ENCODE results near the gene RAD54L2.
"Not testable (repeated sequence)": the region's sequence is repeated elsewhere in the genome, so short reads cannot be mapped to it uniquely, and the experiment has no call there.

RAD54L2 gene

GRCh38 chr3:51522273-51522962 lies 16.1 kb upstream of the RAD54L2 start:
- TF ChIP-seq CTCF (IDR thresholded peaks at IDR 0.05): no peak
- H3K36me3 ChIP-seq: no peaks in the 10 kb centered on the region
- H3K9me3 ChIP-seq: no peaks in the 10 kb centered on the region
- H3K4me3 ChIP-seq: no peak overlapping the region
- no peak for DNase-seq
- H3K4me1 ChIP-seq: no peaks in the 10 kb centered on the region
- no peak overlapping the region for H3K27ac ChIP-seq
- intact Hi-C loops (cut with DNase I; ENCODE audit: low total_unique reads): no loop called here
- H3K27me3 ChIP-seq: no peaks in the 10 kb centered on the region

GRCh38 chr3:51524874-51525273 lies 13.6 kb upstream of the RAD54L2 start:
- H3K4me1 ChIP-seq; H3K36me3 ChIP-seq; H3K27me3 ChIP-seq; H3K4me3 ChIP-seq; H3K27ac ChIP-seq; DNase-seq; H3K9me3 ChIP-seq; intact Hi-C loops (cut with DNase I; ENCODE audit: low total_unique reads): not testable (repeated sequence)

- Histone ChIP-seq H3K9me3 (no peaks in the 10 kb centered on the region), H3K27ac (no peak overlapping the region), H3K4me3 (no peak overlapping the region), H3K4me1 (no peaks in the 10 kb centered on the region), H3K36me3 (no peaks in the 10 kb centered on the region), H3K27me3 (peaks cover 0 to 8% of the 10 kb centered on the region in 2 donors)
- DNase-seq: no peak
- no peak for TF ChIP-seq CTCF (IDR thresholded peaks at IDR 0.05)
- intact Hi-C loops (cut with DNase I; ENCODE audit: low total_unique reads): no loop called here
Measured at GRCh38 chr3:51530485-51530884, 8.0 kb upstream of the RAD54L2 start.

GRCh38 chr3:51535146-51536019 lies 3.1 kb upstream of the RAD54L2 start:
- Histone ChIP-seq H3K4me3 (no peak overlapping the region), H3K27me3 (peaks cover 0 to 7% of the 10 kb centered on the region in 2 donors), H3K9me3 (no peaks in the 10 kb centered on the region), H3K36me3 (no peaks in the 10 kb centered on the region), H3K4me1 (peaks cover 0 to 22% (median 9%) of the 10 kb centered on the region in 4 donors), H3K27ac (no peak overlapping the region)
- intact Hi-C loops (cut with DNase I; ENCODE audit: low total_unique reads): no loop called here
- DNase-seq: no peak
- no peak for TF ChIP-seq CTCF (IDR thresholded peaks at IDR 0.05)

- peak overlapping the region; percentile 89 to 96 for H3K27ac ChIP-seq
- intact Hi-C loops (cut with DNase I; ENCODE audit: low total_unique reads): not testable (repeated sequence)
Measured at GRCh38 chr3:51537631-51538030, 888 bp upstream of the RAD54L2 start.

GRCh38 chr3:51538115-51538458 lies 432 bp upstream of the RAD54L2 start:
- H3K36me3 ChIP-seq: peaks cover 0 to 7% (median 0%) of the 10 kb centered on the region in 3 donors
- H3K4me3 ChIP-seq: peak overlapping the region; percentile 94 to 96
- intact Hi-C loops (cut with DNase I; ENCODE audit: low total_unique reads): no loop called here
- H3K4me1 ChIP-seq: peaks cover 0 to 24% (median 10%) of the 10 kb centered on the region in 4 donors
- no peak for DNase-seq
- H3K27ac ChIP-seq: peak overlapping the region; percentile 89 to 96
- no peak for TF ChIP-seq CTCF (IDR thresholded peaks at IDR 0.05)
- H3K27me3 ChIP-seq: no peaks in the 10 kb centered on the region
- H3K9me3 ChIP-seq: no peaks in the 10 kb centered on the region

More at GRCh38 chr3:51537631-51538030, 888 bp upstream of the RAD54L2 start:
- not testable (repeated sequence) for H3K9me3 ChIP-seq, H3K36me3 ChIP-seq, DNase-seq, H3K27me3 ChIP-seq
- Histone ChIP-seq H3K4me3 (peak overlapping the region; percentile 94 to 96), H3K4me1 (peaks cover 0 to 24% (median 10%) of the 10 kb centered on the region in 4 donors)
